ENCODE measurements around the gene MMP28.
A peak's percentile ranks its signal among the peaks of the same experiment; 100 is the strongest.

Gene MMP28, protein sequence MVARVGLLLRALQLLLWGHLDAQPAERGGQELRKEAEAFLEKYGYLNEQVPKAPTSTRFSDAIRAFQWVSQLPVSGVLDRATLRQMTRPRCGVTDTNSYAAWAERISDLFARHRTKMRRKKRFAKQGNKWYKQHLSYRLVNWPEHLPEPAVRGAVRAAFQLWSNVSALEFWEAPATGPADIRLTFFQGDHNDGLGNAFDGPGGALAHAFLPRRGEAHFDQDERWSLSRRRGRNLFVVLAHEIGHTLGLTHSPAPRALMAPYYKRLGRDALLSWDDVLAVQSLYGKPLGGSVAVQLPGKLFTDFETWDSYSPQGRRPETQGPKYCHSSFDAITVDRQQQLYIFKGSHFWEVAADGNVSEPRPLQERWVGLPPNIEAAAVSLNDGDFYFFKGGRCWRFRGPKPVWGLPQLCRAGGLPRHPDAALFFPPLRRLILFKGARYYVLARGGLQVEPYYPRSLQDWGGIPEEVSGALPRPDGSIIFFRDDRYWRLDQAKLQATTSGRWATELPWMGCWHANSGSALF

DNA sequence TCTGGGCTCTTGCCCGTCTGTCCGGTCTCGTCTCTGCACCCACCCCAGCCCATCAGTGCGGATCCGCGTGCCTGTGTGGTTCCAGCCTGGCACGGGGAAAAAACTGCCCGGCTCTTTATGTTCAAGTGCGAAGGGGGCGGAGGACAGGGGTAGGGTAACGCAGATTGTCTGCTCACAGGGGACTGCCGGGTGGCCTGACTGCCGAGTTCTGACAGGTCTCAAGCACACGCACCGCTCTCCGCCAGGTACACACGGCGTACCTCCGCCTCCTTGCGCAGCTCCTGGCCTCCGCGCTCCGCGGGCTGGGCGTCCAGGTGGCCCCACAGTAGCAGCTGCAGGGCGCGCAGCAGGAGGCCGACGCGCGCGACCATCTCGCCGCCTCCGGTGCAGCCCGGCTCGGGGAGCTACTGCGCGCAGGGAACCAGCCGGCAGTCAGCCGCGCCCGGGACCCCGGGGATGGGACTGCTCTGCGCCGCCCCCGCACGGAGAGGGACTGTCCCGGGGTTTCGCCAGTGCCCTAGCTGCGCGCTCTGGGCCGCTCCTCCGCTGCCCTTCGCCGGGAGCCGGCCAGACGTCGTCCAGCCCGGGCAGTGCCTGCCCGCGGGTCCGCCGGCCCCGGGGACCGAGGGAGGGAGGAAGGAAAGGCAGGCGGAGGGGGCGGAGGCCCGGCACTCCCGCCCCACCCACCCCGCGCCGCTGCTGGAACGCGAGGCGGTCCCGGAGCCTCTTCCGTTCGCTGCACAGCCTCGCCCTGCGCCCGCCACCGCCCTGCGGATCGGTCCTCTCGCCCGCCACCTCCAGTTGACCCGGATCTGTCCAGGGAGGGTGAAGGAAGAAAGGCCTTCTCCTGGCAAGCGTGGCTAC is at the start of gene MMP28:
MMP28 (minus strand) TSS at position 635 of the 864 bp plus-strand sequence; CDS start at position 371, 264 bp downstream.
- no peak for DNase-seq (ENCODE audit: low read depth in 2 of 2)

DNA sequence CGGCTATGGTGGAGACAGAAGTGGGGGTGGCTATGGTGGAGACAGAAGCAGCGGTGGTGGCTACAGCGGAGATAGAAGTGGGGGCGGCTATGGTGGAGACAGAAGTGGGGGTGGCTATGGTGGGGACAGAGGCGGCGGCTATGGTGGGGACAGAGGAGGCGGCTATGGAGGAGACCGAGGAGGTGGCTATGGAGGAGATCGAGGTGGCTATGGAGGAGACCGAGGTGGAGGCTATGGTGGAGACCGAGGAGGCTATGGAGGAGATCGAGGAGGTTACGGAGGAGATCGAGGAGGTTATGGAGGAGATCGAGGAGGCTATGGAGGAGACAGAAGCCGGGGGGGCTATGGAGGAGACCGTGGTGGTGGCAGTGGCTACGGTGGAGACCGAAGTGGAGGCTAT is 49.1 kb upstream of the MMP28 start:
- no peak for DNase-seq (ENCODE audit: low read depth in 2 of 2)

DNA sequence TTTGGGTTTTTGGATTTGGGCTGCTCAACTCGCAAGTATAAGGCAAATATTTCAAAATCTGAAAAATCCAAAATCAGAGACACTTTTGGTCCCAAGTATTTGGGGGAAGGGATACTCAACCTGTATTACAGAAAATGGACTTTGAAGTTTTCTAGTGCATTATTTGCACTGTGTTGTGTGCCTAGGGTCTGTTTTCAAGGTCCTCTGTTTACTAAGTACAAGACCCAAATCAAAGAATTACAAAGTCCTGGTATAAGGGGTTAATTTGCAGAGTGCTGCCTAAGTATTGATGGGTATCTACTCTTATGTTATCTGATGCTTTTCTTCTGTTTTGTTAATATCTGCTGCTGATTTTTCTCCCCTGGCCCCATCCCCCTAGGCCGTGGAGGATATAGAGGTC is 48.3 kb upstream of the MMP28 start:
- no peak for DNase-seq (ENCODE audit: low read depth in 2 of 2)

DNA sequence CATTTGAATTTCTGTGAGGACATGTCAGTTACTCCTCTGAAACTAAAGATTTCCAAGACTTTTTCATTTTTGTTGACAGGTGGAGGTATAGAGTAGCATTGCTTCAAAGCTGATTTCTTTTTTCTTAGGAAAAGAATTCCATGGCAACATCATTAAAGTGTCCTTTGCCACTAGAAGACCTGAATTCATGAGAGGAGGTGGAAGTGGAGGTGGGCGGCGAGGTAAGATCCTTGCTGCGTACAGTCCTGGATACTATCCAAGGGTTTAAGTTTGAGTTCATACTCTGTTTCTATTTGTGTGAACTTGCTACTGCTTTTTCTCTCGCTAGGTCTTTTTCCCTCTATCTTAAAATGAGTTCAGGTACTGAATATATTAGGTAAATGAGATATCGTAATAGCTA is 46.8 kb upstream of the MMP28 start:
- no peak for DNase-seq (ENCODE audit: low read depth in 2 of 2)

DNA sequence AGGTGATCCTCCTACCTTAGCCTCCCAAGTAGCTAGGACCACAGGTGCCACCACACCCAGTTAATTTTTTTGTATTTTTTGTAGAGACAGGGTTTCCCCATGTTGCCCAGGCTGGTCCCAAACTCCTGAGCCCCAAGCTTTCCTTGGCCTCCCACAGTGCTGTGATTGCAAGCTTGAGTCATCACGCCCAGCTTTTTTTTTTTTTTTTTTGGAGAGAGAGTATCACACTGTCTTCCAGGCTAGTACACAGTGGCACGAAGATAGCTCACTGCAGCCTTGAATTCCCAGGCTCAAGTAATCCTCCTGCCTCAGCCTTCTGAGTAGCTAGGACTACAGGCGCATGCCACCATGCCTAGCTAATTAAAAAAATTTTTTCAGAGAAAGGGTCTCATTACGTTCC is 46.1 kb upstream of the MMP28 start:
- no peak for DNase-seq (ENCODE audit: low read depth in 2 of 2)

DNA sequence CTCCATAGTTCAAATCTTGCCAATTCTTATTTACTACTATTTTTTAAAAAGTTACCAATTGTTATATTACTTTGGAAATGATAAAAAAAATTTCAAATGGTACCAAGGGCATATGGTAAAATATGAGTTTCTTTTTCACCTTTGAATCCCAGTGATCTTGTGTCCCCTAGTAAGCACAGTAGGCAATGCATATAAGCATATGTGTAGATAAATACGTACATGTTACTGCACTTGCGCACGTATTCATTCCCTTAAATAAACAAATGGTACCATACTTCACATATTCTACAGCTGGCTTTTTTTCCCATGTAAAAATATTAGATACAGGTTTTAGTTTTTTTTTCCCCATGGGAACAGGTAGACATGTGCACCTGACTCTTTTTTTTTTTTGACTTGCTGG is 45.7 kb upstream of the MMP28 start:
- DNase-seq (ENCODE audit: low read depth in 2 of 2), result no peak

DNA sequence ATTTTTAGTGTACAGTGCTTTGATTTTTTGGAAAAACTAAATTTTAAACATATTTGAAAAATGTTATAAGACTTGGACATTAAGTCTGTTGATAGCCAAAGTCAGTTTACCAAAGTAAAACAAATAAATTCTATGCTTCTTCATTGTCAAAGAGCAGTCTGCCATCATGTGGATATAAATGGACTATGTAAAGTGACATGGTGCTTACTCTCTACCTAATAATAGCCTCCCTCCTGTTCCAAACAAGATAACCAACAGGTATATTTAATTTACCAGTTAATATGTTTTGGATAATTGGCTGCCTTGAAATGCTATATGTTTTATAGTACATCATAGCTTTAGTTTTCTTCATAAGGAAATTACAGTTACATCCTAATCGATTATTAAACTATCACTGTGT is 29.8 kb upstream of the MMP28 start:
- no peak for DNase-seq (ENCODE audit: low read depth in 2 of 2)

DNA sequence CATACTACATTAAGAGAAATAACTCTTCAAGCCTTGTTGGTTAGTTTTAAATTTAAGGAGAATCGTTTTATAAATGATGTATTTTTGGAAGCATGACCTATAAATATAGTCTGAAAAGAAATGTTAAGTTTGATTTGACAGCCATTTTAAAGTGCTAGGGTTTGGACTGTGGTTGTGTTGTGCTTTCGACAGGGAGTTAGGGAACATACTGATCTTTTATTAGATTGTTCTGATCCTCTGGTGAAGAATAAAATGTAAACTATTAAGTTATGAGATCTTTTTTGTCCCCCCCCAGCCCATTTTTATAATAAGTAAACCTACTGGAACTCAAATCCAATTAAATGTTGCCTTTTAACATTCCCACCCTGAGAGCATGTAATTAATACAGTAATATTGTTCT is 25.9 kb upstream of the MMP28 start:
- no peak for DNase-seq (ENCODE audit: low read depth in 2 of 2)

DNA sequence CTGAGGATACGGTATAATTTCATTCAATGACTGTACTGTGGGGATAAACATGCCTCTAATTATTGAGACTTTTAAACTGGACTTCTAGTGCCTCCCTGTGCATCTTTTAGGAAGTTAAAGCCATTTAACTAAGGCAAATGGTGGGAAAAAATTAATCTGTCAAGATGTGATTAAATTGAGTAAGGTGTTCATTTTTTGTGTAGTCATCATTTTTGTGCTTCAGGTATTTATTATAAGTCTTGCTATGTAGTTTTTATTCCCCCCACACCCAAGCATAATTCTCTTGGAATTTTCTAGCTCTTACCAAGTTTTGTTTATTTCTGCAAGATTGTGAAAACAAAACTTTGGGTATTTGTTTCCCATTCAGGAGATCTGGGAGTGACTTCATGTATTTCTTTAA is 24.0 kb upstream of the MMP28 start:
- DNase-seq (ENCODE audit: low read depth in 2 of 2), result no peak

DNA sequence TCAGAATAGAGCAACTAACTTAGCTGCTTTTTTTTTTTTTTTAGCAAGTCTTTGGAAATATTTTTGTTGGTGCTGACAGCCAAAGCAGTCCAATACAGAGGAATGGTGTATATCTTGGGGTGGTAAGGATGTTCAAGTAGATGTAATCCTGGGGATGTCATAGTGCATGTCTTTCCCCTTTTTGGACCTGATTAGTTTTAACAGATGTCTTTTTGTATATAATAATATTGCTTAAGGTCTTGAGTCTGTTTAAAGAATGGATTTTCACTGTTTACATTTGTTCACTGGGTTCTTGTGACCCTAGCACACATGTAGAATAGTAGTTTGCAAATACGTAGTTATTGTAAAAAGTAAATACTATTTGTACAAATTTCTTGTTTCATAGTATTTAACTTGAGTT is 21.8 kb upstream of the MMP28 start:
- no peak for DNase-seq (ENCODE audit: low read depth in 2 of 2)

DNA sequence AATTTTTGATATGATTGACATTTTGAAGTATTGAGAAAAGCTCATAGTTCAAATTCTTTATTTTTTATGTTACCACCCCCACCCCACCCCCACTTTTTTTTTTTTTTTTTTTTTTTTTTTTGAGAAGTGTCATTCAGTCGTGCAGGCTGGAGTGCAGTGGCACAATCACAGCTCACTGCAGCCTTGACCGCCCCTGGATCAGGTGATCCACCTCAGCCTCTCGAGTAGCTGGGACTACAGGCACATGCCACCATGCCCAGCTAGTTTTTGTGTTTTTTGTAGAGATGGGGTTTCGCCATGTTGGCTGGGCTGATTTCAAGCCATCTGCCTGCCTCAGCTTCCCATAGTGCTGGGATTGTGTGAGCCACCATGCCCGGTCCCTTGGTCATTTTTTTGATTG is 21.3 kb upstream of the MMP28 start:
- no peak for DNase-seq (ENCODE audit: low read depth in 2 of 2)

DNA sequence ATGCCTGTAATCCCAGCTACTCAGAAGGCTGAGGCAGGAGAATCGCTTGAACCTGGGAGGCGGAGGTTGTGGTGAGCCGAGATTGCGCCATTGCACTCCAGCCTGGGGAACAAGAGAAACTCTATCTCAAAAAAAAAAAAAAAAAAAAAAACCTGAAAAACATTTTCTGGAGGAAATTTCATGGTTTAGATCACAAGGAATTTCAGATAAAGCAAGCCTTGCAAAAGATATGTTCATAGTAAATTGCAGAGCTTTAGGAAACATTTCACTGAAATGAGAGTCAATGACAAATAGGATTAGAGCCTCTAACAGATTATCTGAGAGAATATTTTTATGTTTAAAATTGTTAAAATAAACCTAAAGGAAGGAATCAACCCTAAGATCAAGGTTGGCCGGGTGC is 17.0 kb upstream of the MMP28 start:
- DNase-seq (ENCODE audit: low read depth in 2 of 2), result no peak

DNA sequence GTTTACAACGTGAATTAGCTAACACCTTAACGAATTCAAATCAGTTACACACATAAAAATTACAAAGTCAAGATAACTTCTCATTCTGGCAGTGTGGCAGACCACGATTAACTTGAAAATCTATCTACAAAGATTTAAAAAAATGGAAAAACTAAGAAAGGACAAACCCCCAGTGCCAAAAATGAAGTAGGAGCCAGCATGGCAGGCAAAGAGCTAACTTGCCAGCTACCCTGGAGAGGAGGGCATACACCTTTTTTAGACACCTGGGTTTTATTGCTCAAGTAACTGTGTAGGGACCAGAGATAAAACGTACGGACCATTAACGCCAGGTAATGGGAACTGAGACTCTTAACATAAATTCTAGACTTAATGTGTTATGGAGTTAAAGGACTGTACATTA is 16.3 kb upstream of the MMP28 start:
- no peak for DNase-seq (ENCODE audit: low read depth in 2 of 2)

DNA sequence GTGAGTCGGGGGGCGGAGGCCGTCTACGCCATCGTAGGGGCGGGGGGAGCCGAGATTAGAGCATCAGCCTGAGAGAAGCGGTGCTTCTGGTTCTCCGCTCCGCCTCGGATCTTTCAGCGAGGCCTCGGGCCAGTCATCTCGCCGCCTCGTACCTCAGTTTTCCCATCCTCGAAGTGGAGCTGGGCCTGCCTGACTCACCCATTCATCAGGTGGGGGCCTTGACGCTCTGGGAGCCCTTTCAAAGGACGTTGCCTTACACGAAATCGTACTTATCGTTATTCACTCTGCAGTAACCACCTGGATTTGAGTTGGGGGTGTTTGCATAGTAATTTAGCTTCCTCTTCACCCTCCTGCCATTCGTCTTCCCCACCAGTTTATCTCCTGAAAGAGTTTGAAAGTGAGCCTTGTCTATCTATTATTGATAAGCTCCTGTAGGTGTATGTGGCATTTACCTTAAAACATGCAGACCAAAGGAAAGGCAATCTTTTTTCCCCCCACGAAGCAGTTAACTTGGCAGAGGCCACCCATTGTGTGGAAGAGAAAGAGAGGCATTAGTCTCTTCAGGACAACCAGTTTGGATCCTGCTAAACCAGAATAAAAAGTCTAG is 14.5 kb upstream of the MMP28 start:
- DNase-seq (ENCODE audit: low read depth in 2 of 2), result no peak

DNA sequence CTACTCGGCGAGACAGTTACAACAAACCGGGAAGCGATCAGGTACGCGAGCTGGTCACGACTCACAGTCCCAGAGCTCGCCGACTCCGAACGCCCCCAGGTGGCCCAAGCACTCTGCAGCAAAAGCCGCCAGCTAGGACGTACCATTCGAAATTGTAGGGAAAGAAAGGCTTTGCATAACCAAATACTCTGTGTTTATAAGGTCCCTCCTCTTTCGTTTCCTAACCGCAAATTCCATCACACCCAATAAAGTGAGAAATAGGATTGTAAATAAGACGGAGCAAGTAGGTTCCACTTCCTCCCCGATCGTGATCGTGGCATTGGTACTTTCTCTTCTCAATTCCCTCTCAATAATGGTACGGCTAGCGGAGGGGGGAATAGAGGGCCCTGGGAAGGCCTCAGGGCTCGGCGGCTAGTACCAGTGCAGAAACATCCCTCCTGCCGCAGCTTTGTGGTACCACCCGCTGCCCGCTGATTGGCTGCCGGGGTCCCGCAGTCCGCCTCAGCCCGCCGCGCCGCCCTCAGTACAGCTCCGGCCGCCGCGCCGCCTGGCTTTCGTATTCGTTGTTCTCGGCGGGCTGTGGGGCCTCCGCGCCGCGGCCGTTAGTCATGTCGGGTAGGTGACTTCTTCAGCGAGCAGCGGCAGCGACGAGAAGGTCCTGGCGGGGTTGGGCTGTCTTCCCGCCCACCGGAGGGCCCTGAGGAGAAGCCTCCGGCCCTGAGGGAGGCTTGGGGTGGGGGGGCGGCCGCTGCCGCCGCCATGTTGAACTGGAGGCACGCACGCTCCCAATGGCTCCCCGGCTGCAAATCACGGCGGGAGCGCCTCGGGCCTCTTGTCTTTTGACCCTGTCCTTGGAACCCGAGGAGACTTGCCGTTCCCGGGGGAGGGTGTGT is 13.8 kb upstream of the MMP28 start, which contains the start of gene TAF15:
TAF15 (plus strand) TSS at position 523 of the 893 bp plus-strand sequence; CDS start at position 609, 86 bp downstream.
- peak; percentile 79 to 91 for DNase-seq (ENCODE audit: low read depth in 2 of 2)

DNA sequence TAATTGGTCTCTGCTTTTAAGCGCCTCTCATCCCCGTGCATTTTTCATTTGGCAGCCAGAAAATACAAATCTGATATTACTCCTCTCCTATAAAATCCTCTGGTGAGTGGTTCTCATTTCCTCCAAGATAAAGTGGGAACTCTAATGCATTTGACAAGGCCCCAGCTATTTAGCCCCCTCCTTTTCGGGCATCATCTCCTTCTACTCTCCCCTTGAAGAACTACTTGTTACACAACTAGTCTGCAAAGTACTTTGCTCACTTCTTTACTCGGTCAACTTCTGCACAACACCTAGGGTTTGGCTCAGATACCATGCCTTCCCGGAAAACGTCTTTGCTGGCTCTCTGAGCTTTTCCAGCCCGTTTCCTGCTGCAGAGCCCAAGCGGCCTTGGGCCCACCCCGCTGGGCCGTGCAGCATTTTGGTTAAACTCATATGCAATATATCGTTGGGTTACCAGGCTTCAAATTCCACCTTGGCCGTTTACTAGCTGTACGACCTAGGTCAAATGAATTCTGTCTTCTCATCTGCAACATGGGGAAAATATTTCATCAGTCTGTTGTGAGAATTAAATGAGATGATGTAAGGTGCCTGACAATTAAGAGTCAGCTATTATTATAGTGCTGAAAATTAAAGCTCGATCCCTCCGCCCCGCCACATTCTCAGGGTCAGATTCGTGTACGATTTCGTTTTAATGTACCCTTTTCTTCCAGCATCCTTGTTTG is 13.0 kb upstream of the MMP28 start:
- no peak for DNase-seq (ENCODE audit: low read depth in 2 of 2)

DNA sequence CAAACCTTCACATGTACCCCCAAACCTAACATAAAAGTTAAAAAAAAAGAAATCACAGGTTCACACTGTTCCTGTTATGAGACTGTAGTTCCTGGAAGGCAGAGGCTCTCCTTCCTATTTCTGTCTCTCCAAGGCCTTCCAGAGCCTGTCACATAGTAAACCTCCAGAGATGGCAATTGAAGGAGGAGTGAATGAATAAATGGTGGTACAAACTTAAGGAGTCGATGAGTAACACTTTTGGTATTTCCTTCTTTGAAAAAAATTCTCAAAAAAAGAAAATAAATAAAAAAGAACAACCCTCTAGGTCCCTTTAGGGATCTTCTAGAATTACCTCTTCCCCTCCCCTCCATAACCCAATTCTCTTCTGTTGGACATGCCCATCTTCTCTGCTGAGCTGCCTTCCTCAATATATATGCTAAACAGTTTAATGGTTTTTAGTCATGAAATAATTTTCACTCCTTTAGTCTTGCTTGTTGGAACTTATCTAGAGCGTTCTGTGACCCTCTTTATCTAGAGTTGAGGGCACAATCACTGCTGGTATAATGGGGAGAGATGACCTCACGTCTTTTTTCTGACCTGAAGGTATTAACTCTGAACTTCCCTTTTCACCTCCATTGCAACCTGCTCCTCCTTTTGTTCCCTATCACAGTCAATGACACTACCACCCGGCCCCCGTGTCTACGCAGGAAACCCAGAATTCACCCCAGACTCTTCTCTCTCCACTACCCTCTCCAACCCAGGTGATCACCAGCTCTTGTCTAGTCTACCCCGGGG is 12.1 kb upstream of the MMP28 start:
- DNase-seq (ENCODE audit: low read depth in 2 of 2), result no peak

DNA sequence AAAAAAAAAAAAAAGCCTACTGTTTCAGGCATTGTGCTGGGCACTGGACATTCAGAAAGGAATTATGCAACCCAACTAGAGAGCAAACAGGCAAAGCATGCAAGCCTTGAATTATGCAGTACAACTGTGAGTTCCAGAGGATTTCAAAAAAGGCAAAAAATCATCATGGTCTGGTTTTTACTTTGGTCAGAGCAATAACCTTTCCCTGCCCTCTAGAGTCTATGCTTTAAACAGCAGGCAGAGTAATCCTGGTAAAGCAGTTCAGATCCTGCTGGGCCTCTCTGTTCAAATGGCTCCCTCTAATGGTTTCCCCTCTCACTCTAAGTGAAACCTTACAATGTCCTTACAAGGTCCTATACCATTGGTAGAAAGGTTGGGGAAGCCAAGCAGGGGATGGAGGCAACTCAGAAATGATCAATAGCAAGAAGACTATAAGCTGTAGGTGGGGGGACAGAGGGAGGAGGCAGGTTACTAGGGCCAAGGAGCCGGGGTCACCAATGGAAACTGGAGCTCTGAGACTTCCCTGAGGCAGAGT is 9.3 kb upstream of the MMP28 start:
- no peak for DNase-seq (ENCODE audit: low read depth in 2 of 2)

DNA sequence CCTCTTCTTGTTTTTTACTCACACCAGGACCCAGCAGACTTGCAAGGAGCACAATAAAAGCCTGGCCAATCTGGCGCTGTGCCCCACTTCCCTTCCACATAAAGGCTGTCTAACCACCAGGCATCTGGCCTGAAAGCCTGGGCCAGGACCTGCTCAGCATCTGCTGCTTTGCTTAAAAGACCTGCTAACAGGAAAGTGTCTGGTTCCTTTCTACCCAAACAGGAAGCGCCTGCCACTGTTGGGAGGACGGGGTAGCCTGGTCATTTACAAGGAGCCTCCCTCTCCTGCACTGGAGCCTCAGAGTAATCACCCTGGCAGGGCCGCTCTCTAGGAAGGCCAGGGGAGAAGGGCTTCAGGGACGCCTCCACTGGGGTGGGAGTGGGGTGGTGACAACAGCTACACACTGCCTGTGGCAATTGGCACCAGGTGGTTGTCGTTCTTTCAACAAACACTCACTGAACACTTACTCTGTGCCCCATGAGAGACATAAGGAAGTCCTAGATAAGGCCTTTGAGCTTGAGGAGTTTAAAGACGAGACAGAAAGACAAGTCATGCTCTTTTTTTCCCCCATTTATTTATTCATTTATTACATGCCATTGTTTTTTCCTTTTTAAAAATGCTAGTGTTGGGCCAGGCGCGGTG is 6.3 kb upstream of the MMP28 start:
- no peak for DNase-seq (ENCODE audit: low read depth in 2 of 2)
